ENCODE measurements around the gene DALRD3.

DALRD3 gene

DNA sequence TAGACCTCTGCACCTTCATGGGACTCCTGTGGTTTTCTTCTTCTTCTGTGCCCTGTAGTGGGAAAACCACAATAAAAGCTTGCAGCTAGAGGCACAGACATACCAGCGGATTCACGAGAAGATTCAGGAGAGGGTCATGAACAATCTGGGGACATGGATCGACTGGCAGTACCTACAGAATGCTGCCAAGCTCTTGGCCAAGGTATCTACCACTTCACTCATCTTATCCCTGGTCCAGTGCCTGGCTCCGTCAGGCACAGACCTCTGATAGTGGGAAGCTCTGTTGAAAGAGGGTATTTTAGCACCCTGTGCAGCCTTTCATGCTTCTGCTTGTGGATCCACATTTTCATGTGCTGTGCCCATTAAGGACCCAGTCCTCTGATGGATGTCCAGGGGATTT is 38.1 kb downstream of the DALRD3 start:
- DNase-seq (ENCODE audit: low spot score), result no peak

DNA sequence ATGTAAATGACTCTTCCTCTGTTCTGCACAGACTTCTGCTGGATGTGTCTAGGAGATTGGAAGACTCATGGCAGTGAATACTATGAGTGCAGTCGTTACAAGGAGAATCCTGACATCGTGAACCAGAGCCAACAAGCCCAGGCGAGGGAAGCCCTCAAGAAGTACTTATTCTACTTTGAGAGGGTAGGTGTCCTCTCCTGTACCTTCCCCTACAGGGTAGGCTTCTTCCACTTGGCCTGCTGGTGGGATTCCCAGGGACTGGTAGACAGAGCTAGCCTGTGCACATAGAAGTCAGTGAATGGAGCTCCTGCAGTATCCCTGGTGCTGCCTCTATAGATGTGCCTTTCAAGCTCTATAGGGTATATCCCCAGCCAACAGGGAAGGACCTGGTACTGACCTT is 38.9 kb downstream of the DALRD3 start:
- DNase-seq (ENCODE audit: low spot score), result no peak

DNA sequence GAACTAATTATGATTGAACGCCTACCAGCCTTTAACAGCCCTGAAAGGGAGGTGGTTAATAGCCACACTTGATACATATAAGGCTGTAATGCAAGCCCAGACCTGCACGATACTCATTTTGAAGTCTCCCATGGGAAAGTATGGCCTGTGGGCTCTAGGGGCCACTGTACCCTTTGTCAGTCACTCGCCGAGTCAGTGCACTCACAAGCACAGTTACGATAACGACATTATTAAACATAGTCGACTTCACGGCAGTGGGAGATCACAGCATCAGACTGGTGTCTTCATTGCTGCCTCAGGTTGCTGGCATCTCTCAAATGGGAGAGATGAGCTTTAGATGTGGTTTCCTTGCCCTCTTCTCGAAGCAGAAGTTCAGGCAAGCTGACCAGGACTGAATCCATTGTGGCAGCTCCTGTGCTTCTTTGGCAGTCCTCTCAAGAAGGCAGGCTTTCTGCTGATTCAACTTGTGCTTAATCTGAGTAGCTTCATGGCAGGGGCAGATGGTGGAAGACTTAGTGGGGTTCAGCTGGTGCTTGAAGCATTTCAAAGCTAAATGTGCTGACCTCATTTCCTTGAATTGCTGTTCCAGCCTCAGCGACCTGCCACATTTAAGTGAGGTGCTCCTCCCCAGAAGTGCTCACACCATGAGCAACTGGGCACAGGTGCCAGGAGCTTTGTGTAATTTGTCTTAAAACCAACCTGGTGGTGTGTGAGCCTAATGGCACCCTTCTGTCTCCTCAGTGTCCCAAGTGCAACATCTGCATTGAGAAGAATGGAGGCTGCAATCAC is 44.1 kb downstream of the DALRD3 start:
- DNase-seq (ENCODE audit: low spot score), result no peak

DNA sequence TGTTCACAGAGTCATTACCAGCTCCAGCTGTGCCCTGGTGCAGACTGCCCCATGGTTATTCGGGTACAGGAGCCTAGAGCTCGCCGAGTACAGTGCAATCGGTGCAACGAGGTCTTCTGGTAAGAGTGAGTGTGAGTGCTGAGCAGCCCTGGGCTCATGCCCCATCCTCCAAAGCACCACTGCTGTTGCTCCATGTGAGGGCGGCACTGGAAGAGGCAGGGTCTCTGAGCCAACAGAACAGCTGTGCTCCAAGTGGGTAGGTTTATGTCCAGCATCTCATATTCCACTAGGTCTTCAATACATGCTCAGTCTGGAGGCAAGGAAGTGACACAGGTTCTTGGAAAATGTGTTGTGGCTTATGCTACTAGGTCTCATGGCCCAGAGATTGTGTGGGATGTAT is 47.8 kb downstream of the DALRD3 start:
- no peak for DNase-seq (ENCODE audit: low spot score)

DNA sequence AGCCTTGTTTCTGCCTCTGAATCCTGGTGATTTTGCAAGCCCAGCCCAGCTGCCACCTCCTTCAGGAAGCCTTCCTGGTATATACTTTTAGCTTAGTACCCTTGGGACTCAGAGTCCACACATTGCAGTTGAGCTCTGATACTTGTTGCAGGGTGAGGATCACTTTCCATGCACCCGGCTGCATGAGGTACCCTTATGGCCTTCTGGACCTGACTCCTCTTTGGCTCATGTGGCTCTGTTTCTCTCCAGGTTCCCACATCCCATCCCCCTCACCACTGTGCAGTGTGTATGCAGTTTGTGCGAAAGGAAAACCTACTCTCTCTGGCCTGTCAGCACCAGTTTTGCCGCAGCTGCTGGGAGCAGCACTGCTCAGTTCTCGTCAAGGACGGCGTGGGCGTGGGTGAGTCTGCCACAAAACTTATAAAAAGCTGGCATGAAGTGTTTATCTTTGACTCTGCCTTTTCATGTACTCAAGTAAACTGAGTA is 51.5 kb downstream of the DALRD3 start:
- no peak for DNase-seq (ENCODE audit: low spot score)

DNA sequence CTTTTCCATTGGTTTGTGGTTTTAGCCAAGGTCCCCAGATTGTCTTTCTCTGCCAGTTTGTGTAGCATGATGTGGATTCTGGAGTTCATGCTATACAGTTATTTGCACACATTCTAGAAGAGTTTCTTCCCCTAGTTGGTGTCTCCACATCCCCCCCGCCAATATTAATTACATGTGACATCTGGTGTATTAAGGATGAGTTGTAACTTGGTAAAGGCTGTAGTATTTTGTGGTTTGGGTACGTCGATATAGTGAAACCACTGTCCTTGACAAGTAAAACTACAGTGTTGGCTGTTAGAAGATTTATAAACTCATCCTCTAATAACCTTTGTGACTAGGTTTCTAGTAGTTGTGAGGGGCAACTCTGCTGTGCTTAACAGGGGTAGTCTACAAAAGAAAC is 52.0 kb downstream of the DALRD3 start:
- no peak for DNase-seq (ENCODE audit: low spot score)

Measured in pons (tissue), 1 donor.